ENCODE results near the gene EVX2. TPM values are rescaled to one million over a fixed set of nuclear protein-coding genes. Genes with fewer than 3 reads are reported as not detected.

The EVX2 gene
- total RNA-seq, 4 donors from 2014 or later: 0.16 TPM; not detected in 3

GRCh38 chr2:176114120-176114929, 30.6 kb upstream of the EVX2 start:
- no peak for TF ChIP-seq CTCF (IDR thresholded peaks at IDR 0.05; ENCODE audit: low read depth)

GRCh38 chr2:176112375-176113302, 28.9 kb upstream of the EVX2 start:
- no peak for TF ChIP-seq CTCF (IDR thresholded peaks at IDR 0.05; ENCODE audit: low read depth)

- no peak for TF ChIP-seq CTCF (IDR thresholded peaks at IDR 0.05; ENCODE audit: low read depth)
Observed at GRCh38 chr2:176111846-176112374, 28.1 kb upstream of the EVX2 start.

GRCh38 chr2:176111309-176111663, 27.5 kb upstream of the EVX2 start:
- no peak for TF ChIP-seq CTCF (IDR thresholded peaks at IDR 0.05; ENCODE audit: low read depth)

- no peak for TF ChIP-seq CTCF (IDR thresholded peaks at IDR 0.05; ENCODE audit: low read depth)
Observed at GRCh38 chr2:176110415-176111308, 26.9 kb upstream of the EVX2 start.

GRCh38 chr2:176109946-176110345, 26.2 kb upstream of the EVX2 start:
- TF ChIP-seq CTCF (IDR thresholded peaks at IDR 0.05; ENCODE audit: low read depth): no peak

All from subcutaneous adipose tissue (tissue), 4 donors.